Hair follicle dermal papilla cell (primary cell): ENCODE measurements around the gene ARHGEF7. TPM values are rescaled to one million over a fixed set of nuclear protein-coding genes. Genes with fewer than 3 reads are reported as not detected.

Experiments
- total RNA-seq: library from RNA; depleted of rRNA; stranded (reverse); fragments of >200 nt; gene quantifications from 2 replicates; pipeline ENCODE4 v1.2.3, GENCODE V29; 2012

The ARHGEF7 gene, protein sequence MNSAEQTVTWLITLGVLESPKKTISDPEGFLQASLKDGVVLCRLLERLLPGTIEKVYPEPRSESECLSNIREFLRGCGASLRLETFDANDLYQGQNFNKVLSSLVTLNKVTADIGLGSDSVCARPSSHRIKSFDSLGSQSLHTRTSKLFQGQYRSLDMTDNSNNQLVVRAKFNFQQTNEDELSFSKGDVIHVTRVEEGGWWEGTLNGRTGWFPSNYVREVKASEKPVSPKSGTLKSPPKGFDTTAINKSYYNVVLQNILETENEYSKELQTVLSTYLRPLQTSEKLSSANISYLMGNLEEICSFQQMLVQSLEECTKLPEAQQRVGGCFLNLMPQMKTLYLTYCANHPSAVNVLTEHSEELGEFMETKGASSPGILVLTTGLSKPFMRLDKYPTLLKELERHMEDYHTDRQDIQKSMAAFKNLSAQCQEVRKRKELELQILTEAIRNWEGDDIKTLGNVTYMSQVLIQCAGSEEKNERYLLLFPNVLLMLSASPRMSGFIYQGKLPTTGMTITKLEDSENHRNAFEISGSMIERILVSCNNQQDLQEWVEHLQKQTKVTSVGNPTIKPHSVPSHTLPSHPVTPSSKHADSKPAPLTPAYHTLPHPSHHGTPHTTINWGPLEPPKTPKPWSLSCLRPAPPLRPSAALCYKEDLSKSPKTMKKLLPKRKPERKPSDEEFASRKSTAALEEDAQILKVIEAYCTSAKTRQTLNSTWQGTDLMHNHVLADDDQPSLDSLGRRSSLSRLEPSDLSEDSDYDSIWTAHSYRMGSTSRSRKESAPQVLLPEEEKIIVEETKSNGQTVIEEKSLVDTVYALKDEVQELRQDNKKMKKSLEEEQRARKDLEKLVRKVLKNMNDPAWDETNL
- total RNA-seq, result 35.7 and 40.4 TPM in 2 replicates

DNA sequence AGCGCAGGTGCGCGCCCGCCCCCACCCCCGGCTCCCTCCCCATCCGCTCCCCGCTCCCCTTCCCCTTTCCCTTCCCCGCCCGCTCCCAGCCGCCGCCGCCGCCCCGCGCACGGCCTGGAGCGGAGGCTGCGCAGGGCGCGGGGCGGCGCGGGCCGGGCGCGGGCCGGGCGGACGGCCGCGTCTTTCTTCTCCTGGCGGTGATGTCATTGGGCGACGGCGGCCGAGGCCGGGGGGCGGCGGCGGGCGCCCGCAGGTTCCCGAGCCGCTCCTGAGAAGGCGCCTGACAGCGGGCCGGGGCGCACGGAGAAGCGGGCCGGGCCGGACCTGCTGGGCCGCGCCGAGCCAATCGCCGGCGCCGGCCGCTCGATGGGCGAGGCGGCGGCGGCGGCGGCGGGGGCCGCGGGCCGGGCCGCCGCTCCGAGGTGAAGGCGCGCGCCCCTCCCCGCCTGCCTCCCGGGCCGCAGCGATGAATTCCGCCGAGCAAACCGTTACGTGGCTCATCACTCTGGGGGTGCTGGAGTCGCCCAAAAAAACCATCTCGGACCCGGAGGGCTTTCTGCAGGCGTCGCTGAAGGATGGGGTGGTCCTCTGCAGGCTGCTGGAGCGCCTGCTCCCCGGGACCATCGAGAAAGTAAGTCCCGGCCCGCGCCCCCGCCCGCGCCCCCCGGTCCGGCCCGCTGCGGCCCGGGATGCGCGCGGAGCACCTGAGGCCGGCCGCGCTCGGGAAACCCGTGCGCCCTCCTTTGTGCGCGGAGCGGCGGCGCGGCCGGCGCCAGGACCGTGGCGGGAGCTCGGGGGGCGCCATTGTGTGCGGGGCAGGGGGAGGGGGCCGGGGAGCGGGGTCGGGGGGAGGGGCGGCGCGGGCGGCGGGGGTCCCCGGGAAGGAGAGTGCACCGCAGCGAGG is at the start of gene ARHGEF7:
TSS of gene ARHGEF7 (plus strand) at position 250 of the 904 bp plus-strand sequence. CDS start at position 467, 217 bp downstream.

DNA sequence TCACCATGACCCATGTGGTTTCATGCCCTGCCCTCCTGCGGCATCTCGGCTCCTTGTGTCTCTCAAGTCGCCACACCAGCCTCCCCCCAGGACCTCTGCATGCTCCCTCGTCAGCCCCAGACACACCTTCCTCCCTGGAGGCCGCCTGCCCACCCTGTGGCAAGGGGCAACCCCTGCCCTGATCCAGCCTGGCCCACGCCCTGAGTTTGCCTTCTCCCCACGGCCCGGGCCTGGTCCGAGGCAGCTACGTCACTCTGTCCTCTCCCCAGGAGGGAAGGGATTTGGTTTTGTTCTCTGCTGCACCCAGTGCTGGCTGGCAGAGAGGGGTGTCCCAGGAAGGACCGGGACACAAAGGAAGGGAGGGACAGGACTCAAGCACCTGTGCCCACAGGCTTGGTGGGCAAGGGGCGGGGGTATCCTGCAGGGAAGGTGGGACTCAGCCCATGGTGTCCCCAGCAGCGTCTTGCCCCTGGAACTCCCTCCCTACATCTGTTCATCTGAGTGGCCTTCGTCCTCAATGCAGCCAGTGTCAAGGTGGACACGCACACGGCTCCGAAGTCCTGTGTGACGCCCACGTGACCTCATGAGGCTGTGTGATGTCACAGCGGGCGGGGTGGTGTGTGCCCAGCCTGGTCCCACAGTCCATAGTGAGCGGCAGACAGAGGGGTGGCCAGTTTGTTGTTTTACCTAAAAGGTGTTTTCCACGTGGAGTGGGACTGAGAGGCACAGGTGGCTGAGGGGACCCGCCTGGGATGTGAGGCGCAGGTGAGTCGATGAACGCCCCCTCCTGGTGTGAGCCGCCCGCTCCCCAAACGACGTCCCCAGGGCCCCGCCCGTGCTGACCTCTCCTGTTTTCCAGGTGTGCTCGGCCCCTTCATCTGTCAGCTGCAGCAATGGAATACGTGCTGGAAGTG is 205.1 kb downstream of the ARHGEF7 start, which contains the start of gene TEX29:
TSS of gene TEX29 (plus strand) at position 645 of the 914 bp plus-strand sequence. CDS start at position 894, 249 bp downstream.

Other genes with a start within 250 kb of the ARHGEF7 start
- gene ANKRD10, start 200.2 kb upstream of the ARHGEF7 start, total RNA-seq, result 77.6 and 116 TPM in 2 replicates
- not detected in 2 replicates for gene TEX29, start 205.3 kb downstream of the ARHGEF7 start, total RNA-seq